Measurements from ENCODE around the gene NSUN7.
"Not testable (repeated sequence)": the region's sequence is repeated elsewhere in the genome, so short reads cannot be mapped to it uniquely, and the experiment has no call there.

The NSUN7 gene, protein sequence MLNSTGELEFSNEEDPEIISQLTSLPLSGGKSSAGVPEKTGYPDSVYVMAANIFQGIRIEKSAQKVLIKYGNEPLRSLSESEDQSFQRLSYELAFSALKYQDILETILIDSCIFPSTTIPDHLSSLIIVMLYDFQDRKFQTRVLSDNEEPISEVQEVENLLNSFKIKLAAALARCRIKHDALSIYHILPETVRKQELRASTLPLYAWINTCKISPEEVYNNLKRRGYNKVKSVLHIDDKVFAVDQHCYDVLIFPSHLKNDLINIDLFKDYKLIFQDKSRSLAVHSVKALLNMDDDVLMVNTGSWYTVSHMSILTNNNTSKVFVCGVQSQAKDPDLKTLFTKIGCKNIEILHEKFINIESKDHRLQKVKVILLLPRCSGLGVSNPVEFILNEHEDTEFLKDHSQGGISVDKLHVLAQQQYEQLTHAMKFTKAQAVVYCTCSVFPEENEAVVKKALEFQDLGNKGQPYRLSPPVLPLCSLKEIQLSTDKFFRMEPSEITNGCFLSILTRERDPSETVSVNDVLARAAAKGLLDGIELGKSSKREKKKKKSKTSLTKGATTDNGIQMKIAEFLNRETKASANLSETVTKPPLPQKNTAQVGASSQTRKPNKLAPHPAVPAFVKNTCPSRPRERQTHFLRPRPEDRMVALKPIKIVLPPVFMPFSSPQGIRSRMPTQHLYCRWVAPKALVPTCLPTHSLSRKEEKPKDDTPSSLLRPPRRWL

DNA sequence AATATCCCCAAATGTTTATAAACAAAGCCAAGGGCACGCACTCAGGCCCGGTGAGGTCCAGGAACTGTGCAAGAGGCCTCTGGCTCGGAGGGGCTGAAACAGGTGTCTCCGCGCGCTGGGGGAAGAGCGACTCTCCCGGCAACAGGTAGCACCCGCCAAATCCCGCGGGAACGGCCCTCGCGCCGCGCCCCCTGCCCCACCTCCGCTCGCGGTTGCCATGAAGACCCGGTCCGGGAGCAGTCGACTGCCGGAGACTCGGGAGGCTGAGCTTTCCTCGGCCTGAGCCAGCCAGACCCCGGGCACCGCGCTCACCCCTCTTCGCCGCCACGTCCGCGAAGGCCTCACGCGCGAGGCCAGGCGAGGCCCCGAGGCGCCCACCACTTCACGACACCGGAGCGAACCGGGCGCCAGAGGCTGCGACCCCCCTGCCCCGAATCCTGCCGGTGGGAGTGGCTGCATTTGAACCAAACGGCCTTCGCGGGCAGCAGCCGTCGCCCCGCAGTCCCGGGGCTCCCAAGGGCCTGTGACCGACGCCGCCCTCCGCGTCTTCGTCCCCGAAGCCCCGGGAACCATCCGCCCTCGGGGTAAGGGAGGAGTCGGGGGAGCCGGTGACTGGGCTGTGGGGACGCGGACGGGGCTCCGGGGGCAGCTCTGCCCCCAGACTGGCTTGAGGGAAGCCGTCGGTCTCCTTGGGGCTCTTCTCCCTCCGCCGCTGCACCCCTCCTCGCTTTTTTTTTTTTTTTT, at the start of gene NSUN7:
Gene NSUN7, plus strand, starts transcription at position 239 of the 744 bp plus-strand sequence. CDS start 739 bp downstream, outside the sequence.
- DNase-seq (ENCODE audit: low read depth in 2 of 2): no peak

DNA sequence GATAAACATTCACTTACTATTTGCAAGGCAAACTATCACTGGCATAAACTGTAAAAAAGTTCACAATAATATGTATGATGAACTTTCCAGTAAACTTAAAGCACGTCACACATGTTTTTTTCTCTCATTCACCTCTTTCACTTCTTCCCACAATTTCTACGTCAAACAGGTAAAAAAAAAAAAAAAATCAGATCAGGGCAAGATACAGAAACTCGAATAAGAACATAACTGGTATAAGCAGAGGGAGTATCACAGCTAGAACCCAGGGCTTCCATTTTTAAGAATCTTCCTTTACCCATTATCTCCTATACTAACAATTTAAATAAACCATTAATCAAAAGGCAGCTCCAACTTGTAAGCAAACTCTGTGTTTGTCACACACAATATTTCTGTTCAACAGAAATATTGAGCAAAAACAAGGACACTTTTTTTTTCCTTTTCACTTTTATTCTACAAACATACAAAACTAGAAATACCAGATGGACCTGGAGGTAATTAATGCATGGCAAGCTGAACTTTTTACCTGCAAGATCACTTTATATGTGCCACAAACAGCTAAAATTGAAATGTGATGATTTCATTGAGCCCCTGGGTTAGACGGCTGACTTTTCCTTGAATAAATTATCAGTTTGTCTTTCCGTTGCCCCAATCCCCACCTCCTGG, 47.5 kb upstream of the NSUN7 start:
- DNase-seq (ENCODE audit: low read depth in 2 of 2): no peak

DNA sequence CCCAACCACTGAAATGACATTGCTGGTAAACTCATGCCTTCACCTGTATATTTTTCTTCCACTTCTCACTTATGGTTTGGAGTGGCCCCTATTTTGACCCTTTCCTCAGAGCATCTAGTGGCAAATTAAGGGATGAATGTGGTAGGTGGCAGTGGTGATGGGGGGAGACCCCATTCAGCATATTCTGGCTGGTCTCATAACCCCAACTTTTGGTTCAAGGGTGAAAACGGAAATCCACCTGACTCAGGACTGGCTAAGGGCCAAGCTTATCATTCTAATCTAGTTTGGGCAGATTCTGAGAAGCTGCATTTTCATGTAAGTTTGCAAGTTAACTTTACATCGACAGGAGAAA, 47.0 kb upstream of the NSUN7 start:
- no peak for DNase-seq (ENCODE audit: low read depth in 2 of 2)

DNA sequence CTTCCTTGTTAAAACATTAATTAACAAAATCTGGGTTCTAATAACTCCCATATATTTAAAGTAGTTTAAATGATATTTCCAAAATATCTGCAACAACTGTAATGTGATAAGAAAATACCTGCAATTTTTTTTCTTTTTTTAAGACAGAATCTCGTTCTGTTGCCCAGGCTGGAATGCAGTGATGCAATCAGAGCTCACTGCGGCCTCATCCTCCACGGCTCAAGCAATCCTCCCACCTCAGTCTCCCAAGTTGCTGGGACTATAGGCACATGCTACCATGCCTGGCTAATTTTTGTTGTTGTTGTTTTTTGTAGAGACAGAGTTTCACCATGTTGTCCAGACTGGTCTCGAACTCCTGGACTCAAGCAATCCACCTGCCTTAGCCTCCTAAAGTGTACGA, 45.7 kb upstream of the NSUN7 start:
- no peak for DNase-seq (ENCODE audit: low read depth in 2 of 2)

DNA sequence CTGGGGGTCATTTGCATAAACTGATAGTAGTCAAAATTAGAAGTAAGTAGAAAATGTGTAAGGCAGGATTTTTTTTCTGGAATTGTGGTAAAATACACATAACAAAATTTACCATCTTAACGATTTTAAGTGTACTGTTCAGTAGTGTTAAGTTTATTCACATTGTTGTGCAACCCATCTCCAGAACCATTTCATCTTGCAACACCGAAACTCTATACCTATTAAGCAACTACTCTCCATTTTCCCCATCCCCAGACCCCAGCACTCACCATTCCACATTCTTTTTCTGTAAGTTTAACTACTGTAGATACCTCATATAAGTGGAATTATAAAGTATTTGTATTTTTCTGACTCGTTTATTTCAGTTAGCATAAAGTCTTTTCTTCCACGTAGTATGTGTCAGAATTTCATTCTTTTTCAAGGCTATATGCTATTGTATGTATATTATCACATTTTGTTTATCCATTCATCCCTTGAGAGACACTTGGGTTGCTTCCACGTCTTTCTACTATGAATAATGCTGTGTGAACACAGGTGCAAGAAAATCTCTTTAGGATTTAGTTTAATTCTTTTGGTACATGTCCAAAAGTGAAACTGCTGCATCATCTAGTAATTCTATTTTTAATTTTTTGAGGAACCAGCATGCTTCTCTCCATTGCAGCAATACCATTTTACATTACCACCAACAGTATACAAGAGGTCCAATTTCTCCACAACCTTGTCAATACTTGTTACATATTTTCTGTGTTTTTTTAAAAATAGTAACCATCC, 39.1 kb upstream of the NSUN7 start:
- DNase-seq (ENCODE audit: low read depth in 2 of 2): no peak

DNA sequence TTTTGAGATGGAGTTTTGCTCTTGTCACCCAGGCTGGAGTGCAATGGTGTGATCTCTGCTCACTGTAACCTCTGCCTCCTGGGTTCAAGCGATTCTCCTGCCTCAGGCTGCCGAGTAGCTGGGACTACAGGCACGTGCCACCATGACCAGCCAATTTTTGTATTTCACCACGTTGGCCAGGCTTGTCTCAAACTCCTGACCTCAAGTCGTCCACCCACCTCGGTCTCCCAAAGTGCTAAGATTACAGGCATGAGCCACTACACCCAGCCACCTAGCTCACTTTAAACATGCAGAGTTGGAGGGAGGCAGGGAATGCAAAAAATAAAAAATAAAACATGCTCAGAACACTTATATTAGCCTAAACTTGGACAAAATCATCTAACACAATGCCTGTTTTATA, 36.8 kb upstream of the NSUN7 start:
- not testable (repeated sequence) for DNase-seq (ENCODE audit: low read depth in 2 of 2)

DNA sequence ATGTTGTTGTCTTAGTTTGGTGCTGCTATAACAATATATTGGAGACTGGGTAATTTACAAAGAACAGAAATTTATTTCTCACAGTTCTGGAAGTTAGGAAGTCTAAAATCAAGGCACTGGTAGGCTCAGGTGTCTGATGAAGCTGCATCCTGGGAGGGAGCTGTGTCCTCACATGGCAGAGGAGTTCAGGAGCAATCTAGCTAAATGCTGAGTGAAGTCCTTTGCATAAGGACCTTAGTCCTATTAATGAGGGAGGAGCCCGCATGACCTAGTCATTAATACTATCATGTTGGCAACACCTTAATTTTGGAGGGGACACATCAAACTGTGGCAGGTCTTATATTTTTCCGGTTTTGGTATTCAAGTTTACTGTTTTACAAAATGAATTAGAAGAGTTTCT, 36.0 kb upstream of the NSUN7 start:
- DNase-seq (ENCODE audit: low read depth in 2 of 2): no peak

DNA sequence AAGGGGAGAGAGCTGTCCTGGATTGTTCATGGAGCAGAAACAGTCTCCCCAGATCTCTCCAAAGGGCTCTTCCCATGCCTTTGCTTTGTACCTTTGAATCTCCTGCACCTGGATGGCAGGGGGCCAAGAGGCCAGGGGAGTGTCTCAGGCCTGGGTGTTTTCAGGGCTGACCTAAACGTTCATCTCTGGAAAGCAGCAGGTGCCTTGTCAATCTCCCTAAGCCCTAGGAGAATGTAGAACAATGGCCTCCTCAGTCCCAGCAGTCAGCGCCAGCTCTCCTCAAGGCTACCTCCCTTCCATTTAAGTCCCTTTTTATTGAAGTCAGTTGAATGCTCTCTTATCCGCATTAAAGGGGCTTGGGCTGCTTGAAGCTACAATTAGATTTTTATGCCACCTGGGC, 31.2 kb upstream of the NSUN7 start:
- DNase-seq (ENCODE audit: low read depth in 2 of 2): no peak

DNA sequence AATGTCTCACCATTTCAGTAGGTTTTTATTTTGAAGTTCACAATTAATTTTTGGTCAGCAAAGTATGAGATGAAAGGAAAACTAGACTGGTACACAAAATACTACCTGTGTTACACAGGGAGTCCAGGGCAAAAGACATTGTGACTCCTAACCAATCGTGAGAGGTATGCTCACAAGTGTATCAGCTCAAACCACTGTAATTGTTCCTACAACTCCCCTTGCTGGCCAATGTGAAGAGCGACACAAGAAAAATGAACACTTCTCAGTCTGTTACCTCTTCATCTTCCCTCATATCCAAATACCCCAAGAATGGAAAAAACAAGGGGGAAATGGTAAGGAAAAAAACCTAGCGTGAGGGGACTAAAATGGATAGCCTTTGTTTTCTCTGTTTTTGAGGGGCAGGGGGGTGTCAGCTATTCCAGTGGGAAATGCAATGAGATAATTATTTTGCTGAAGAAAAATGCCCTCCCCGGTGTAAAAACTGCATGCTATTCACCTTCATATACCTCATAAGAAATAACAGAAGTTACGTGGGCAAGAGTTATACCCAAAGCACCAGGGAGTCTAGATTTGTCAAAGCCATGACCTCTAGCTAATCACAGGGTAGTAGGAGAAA, 30.6 kb upstream of the NSUN7 start:
- no peak for DNase-seq (ENCODE audit: low read depth in 2 of 2)

DNA sequence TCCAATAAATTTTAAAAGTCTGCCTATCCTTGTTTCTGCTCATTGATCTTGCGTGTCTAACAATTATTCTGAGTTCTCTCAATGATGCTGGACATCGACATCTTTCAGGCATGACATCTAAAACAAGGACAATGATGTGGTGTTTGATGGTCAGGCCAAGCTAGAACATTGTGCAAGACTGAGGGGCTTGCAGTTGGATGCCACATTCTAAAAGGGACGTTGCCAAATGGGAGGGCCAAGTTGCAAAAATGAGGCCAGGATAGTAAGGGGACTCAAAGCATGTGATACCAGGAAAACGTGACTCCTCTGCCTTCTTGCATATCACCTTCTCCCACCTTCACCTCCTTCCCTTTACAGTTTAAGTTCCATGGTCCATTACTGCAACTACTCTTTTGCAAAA, 29.4 kb upstream of the NSUN7 start:
- no peak for DNase-seq (ENCODE audit: low read depth in 2 of 2)

DNA sequence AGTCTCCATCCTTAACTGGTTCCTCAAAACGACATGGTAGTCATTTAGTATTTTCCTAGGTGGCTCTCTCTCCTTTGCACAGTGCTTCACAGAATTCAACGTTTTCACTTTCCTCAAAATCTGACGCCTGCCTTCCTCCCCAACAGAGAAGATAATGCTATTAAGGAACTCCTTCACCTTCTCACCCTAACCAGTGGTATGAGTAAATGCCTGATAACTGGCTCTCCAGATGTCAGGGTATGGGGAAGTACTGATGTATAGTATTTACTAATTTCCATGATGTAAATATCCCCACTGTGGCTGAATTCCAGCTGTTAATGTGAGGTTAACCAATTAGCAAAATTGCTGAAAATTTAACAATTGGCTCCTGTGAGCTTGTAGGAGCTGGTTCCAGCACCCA, 28.8 kb upstream of the NSUN7 start:
- no peak for DNase-seq (ENCODE audit: low read depth in 2 of 2)

DNA sequence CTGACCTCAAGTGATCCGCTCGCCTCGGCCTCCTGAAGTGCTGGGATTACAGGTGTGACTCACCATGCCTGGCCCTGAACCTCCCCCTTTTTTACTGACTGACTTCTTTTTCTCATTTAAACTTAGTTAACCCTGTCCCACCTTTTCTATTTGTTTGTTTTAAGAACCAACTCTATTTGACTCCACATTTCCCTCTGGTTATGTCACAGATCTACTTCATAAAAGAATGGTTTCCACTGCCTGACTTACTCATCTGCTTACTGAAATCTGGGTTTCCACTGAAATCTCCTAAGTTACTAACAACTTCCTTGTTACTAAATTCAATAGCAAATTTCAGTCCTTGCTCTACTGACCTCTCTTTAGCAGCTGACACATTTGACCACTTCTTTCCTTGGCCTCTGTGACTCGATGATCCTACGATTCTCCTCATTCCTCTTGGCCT, 28.0 kb upstream of the NSUN7 start:
- DNase-seq (ENCODE audit: low read depth in 2 of 2): no peak

DNA sequence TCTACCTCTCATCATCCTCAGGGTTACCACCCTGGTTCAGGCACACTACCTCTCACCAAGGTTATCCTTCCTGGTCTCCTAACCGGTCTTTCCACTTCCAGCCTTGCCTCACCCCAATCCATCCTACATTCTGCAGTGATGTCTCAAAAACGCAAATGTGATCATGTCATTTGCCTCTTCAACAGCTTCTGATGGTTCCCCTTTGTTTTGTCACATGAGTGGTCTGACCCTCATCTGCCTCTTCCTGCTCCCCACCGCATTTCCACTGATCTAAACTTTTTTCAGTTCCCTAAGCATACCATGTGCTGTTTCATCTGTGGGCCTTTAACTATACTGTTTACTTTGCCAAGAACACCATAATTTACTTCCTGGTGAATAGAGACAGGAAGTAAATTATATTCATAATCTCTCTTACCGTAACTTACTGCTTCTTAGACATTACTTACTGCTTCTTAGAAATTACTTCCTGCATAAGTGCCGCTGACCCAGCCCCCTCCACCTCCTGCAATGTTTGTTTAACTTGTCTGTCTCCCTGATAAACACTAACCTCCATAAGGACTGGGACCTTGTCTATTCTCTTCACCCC, 27.1 kb upstream of the NSUN7 start:
- DNase-seq (ENCODE audit: low read depth in 2 of 2): no peak

DNA sequence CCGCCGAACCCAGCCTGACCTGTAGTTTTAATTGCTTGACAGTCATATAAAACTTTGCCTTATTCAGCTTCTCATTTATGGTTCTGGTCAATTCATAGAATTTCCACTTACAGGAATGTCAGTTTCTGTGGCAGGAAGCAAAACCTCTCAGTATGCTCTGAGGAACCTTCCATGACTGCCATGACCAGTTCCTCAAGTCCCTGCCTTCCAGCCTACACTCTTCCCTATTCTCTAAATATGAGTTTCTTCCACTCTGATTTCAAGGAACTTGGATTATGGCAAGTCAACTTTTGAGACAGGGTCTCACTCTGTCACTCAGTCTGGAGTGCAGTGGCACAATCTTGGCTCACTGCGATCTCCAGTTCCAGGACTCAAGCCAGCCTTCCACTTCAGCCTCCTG, 26.0 kb upstream of the NSUN7 start:
- DNase-seq (ENCODE audit: low read depth in 2 of 2): no peak

DNA sequence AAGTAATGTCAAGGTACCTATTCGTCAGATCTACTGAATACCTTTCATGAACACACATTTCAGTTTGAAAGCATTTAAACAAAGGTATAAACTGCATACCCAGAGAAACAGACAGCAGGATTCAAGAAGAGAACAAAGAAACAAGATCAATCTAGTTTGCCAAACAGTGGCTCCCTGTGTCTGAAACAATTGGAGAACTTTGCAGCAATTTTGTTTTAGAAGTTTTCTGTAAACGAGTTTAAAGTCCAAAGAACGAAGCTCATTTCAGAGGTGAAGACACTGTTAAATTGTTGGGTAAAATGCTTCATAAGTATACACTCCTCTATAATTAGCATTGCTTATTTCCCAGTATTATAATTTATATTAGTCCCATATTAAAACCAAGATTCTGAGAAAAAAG, 21.4 kb upstream of the NSUN7 start:
- DNase-seq (ENCODE audit: low read depth in 2 of 2): no peak

DNA sequence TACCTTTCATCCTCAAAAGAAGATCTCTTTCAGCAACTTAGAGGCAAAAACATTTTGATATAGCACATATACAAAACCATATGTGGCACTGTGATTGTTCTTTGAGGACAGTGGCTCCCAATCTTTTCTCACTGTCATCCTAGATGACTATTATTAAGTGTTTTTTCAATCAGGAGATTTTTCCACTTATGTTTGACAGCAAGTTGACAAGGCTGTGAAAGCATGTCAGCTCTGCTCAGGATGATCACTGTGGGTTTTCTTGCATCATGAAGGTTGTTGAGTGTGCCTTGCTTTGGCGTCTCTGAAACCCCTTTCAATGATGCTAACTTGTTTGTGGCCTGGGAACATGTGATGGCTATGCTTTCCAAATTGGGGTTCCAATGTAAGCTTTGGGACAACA, 20.2 kb upstream of the NSUN7 start:
- DNase-seq (ENCODE audit: low read depth in 2 of 2): no peak

DNA sequence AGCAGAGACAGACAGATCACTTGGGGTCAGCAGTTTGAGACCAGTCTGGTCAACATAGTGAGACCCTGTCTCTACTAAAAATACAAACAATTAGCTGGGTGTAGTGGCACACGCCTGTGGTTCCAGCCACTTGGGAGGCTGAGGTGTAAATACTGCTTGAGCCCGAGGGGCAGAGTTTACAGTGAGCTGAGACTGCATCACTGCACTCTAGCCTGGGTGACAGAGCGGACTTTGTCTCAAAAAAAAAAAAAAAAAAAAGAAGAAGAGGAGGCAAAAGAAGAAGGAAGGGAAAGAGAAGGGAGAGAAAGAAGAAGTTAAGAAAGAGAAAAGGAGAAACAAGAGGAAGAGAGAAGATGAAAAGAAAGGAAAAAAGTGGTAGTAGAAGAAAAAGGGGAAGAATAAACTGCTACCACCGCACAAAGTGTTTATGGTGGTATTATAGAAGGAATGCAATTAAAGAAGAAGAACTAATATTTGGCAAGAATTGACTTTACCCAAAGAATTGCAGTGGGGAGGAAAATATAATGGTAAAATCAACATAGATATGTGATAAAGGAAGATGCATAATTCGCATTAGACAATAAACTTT, 19.6 kb upstream of the NSUN7 start:
- no peak for DNase-seq (ENCODE audit: low read depth in 2 of 2)

DNA sequence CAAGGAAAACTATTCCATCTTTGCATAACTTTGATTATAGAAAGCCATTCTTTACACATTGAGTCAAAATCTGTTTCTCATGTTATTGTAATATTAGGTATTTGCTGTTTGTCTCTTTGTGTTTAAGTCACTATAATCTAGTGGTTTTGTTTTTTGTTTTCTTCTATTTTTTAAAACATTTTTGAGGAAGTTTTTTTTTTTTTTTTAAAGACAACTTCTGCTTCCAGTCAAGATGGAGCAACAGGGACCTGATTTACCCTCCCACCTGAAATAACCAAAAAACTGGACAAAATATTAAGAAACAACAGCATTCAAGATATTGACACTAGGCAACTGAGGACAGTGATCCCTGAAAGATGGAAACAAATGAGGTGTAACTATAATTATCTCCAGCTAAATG, 18.4 kb upstream of the NSUN7 start:
- DNase-seq (ENCODE audit: low read depth in 2 of 2): no peak

DNA sequence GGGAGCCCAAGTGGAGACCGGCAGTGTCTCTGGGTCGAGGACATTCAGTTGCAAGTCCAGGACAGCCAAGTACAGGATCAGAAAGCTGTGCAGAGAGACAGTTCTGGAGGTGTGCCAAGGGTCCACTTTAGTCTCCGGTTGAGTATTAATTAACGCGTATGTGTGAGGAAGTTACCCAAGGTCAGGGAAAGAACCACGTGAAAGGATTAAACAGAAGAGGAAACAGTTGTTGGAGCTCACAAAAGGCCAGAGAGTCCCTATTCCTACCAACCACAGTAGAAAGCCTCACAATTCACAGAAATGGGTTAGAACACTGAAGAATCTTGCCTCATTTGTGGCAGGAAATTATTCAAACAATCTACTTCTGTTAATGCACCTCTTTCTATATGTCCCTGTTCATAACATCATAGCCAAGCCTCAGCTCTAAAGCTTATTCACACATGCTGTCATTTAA, 17.9 kb upstream of the NSUN7 start:
- no peak for DNase-seq (ENCODE audit: low read depth in 2 of 2)

DNA sequence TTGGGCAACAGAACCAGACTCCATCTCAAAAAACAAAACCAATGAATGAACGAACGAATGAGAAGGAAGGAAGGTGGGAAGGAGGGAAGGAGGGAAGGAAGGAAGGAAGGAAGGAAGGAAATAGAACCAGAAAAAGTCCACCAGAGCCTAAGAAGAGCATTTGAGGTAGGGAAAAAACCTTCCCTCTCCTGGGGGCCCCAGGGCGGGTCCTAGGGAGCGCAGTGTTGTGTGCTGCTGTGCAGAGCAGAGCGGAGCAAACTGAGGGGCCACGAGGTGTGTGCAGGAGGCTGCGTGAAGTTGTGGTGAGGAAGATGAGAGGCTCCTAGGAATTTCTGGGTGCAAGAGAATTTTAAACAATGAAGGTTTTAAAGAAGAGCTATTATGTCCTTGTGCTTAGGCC, 16.0 kb upstream of the NSUN7 start:
- no peak for DNase-seq (ENCODE audit: low read depth in 2 of 2)

Data from activated CD8-positive, alpha-beta memory T cell treated with anti-CD3 and anti-CD28 coated beads for 4 hours (primary cell).